HG03060 (cell line): ENCODE results near the gene EZR.
"Not testable (repeated sequence)": the region's sequence is repeated elsewhere in the genome, so short reads cannot be mapped to it uniquely, and the experiment has no call there.

ENCODE experiments used
- ATAC-seq: cut with Tn5 transposase; IDR thresholded peaks from one replicate; pipeline ENCODE4 v1.9.1; 2021; ENCODE audit warnings: low read depth, moderate number of reproducible peaks; ENCODE audit not compliant: unreplicated experiment

EZR gene

GRCh38 chr6:158843751-158844683 is 24.8 kb upstream of the EZR start:
- ATAC-seq: no peak

GRCh38 chr6:158841358-158841757 is 22.2 kb upstream of the EZR start:
- no peak for ATAC-seq

DNA sequence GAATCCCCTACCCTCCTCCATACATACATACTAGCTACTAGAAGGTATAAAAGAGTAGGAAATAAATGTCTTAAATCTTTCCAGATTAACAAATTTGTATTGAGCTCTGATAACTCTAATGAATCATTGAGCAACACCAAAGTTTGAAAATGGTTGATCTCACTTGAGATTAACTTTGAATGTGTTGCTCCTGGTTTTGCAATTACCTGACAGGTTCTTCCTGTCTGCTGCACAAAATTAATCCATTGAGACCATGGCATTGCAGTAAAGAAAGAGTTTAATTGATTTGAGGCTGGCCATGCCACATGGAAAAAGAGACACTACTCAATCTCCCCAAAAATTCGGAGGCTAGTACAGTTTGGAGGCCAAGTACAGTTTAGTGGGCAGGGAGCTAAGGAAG is 21.3 kb upstream of the EZR start:
- ATAC-seq: no peak

DNA sequence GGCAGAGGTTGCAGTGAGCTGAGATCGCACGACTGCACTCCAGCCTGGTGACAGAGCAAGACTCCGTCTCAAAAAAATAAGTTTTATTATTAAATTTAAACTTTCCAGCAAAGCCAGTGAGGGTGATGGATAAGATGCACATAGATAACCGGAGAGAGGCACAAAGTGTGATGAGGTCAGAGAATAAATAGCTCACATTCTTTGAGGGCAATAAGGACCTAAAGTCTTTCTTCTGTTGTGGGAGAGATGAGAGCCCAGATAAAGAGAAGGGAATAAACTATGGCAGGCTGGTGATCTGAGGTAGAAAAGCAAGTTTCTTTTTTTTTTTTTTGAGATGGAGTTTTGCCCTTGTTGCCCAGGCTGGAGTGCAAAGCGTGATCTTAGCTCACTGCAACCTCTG is 20.6 kb upstream of the EZR start:
- ATAC-seq: no peak

GRCh38 chr6:158838790-158839189 is 19.6 kb upstream of the EZR start:
- not testable (repeated sequence) for ATAC-seq

DNA sequence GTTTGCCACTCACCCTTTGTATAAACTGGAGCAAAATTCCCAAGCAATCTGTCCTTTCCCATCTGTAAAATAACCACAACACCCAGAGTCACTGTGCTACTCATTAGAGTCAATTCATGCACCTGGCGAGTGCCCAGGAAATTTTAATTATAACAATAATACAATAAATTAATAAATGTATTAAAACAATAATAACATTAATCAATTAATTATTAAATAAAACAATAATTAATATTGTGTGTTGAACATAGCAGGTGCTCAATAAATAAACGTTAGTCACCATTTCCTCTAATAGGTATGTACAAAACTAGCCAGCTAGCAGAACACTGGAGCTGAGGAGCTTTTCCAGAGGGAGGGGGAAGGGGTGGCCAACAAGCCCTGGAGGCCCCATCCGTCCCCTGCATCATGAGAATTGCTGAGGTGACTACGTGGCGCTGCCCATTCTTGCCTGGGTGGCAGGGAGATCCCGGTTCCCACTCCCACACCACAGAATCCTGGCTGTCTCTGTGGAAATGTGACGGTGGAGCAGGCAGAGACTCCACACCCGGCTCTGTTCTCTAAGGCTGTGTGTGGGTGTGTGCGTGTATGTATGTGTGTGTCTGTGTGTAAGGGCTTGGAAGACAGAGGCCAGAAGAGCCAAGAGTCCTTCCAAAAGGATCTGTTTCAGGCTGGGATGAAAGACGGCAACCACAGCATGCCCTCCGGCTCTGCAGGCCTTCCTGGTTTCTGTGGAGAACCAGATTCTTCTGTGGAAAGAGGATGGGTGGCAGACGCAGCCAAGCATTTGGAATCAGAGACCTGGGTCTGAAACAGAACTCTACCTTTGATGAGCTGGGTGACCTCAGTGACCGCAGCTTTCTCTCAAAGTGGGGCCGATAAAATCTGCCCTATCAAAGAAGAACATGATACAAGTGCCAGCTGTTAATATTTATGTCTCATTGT is 18.8 kb upstream of the EZR start:
- ATAC-seq: no peak

- ATAC-seq: no peak
These were observed 17.6 kb upstream of the EZR start for GRCh38 chr6:158836625-158837311.

GRCh38 chr6:158835616-158836221 is 16.6 kb upstream of the EZR start:
- no peak for ATAC-seq

- no peak for ATAC-seq
These were observed 15.7 kb upstream of the EZR start for GRCh38 chr6:158834675-158835385.

GRCh38 chr6:158832807-158833206 is 13.6 kb upstream of the EZR start:
- not testable (repeated sequence) for ATAC-seq

DNA sequence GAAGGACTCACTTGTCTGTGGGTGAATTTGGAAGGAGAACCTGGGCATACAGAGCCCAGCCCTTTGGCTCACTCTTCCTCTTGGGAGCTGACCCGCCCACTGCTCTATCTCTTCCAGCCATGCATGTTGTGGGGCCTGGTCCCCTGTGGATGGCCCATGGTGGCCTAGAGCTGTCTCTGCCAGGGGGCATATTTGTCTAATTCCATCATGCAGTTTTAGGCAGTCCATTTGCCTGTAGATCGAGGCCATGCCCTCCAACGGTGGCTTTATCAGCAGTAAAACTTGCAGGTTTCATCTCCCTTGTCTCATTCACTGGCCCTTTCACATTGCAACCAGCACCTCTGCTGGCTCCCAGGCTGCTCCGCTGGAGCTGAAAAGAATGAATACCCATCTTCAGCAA is 12.9 kb upstream of the EZR start:
- ATAC-seq: no peak

- ATAC-seq: no peak
These were observed 12.4 kb upstream of the EZR start for GRCh38 chr6:158831571-158831970.

DNA sequence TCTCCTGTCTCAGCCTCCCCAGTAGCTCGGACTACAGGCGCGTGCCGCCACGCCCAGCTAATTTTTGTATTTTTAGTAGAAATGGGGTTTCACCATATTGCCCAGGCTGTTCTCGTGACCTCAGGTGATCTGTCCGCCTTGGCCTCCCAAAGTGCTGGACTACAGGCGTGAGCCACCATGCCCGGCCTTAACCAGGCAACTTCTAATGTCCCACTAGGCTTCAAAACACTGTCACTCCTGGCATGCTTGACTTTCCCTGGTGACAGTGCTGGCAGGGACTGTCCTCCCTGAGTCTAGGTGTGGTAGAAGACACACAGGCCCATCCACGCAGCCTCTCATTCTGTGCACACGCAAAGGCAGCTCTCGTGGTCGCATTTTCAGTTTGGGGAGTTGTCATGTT is 11.6 kb upstream of the EZR start:
- ATAC-seq: no peak

GRCh38 chr6:158828807-158829206 is 9.6 kb upstream of the EZR start:
- ATAC-seq: no peak

DNA sequence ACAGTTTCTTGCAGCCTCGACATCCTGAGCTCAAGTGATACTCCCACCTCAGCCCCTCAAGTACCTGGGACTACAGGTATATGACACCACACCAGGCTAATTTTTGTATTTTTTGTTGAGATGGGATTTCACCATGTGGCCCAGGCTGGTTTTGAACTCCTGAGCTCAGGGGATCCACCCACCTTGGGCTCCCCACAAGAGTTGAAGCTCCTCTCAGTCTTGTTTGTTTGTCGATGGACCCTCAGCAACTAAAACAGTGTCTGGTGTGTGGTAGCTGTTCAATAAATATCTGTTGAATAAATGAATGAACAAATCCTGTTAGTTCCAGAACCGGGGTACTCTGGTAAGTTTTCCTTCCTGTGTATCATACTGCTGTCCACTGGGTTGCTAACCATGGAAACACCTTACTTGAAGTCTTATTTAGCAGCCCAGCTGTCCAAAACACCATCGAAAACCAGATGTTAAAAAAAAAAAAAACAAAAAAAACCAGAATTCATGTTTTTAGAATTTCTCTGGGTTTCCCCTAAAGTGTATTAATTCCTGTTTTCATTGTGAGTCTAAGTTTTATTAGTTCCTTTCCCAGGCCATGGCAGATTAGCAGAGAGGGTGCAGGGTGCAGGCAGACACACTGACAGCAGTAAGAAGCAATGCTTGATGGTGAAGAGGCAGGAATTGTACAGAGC is 7.8 kb upstream of the EZR start:
- no peak for ATAC-seq

DNA sequence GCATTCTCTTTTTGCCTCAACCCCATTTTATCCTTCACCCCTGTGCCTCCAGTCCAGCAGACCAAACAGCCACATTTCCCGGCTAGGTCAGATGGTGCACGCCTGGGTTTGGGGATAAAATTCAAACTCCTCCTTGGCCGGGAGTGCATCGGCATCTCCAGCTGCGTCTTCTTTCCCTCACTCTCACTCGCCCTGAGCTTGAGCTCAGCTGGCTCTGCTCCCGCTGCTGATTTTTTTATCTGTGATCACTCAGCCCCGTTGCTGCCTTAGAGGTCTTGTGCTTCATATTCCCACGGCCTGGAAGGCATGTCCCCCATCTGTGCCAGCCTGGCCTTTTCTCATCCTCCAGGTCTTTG is 6.8 kb upstream of the EZR start:
- no peak for ATAC-seq

DNA sequence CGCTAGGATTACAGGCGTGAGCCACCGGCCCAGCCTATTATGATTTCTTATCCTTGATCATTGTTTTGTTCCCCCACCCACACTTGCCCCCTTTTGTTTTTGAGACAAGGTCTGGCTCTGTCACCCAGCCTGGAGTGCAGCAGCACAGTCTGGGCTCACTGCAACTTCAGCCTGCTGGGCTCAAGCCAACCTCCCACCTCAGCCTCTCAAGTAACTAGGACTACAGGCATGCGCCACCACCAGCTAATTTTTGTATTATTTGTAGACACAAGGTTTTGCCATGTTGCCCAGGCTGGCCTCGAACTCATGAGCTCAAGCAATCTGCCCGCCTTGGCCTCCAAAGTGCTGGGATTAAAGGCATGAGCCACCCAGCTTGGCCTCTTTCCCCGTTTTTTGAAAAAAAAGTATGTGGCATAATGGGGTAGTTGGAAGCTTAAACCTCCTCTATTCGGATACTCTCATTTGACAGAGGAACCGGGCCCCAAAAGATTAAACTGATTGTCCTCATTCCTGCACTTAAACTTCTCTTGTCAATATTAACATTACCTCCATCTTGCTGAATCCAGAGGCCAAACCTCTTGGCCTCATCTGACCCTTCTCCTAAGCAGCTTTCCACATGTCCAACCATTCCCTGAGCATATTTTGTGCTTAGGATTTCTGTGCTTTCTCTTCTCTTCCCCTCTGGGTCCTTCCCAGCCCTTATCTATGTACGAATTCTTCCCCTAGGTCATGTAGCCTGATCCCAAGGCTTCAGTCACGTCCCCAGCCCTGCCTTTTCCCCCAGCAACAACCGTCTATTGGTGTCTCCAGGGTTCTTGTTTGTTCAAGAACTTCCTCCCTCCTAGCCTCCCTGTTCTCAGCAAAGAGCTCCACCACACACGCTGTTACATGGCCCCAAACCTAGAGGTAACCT is 6.1 kb upstream of the EZR start:
- ATAC-seq: no peak

DNA sequence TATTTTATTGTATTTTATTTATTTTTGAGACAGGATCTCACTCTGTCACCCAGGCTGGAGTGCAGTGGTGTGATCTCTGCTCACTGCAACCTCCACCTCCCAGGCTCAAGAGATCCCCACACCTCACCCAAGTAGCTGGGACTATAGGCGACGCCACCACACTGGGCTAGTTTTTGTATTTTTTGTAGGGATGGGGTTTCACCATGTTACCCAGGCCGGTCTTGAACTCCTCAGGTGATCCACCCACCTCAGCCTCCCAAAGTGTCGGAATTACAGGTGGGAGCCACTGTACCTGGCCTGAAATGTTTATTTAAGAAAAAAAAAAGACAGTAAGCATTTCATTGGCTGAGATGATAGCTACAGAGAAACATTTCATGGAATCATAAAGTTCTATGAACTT is 4.4 kb upstream of the EZR start:
- not testable (repeated sequence) for ATAC-seq
